Stimulated activated naive CD8-positive, alpha-beta T cell treated with anti-CD3 and anti-CD28 coated beads, Interleukin-15, amount 100 ng/mL, for 72 hours (primary cell): Measurements from ENCODE around the gene DNMT1.

Experiments used
- ATAC-seq: fragments of 150-1000 bp; cut with Tn5 transposase; 2 replicates; pipeline ENCODE4 v1.10.0; 2021; ENCODE audit warnings: mild to moderate bottlenecking, moderate library complexity
- DNase-seq, 2 donors: peaks; one replicate each; pipeline ENCODE4 v3.0.0; 2021 to 2022
- H3K27ac Mint-ChIP-seq, 2 donors: one replicate each; pipeline ENCODE4 v1.8.0; 2022; ENCODE audit warnings: mild to moderate bottlenecking in 2 of 2, mixed read lengths in 2 of 2, moderate library complexity in 2 of 2
- H3K27me3 Mint-ChIP-seq: one replicate; pipeline ENCODE4 v1.8.0; 2022; ENCODE audit warnings: mixed read lengths
- H3K4me1 Mint-ChIP-seq: one replicate; pipeline ENCODE4 v1.8.0; 2022; ENCODE audit warnings: mild to moderate bottlenecking, mixed read lengths
- H3K4me3 Mint-ChIP-seq, 2 donors: one replicate each; pipeline ENCODE4 v1.8.0; 2022; ENCODE audit warnings: mild to moderate bottlenecking in 2 of 2, mixed read lengths in 2 of 2, moderate library complexity in 1 of 2
- H3K9me3 Mint-ChIP-seq, 2 donors: one replicate each; pipeline ENCODE4 v1.8.0; 2022; ENCODE audit warnings: mixed read lengths in 2 of 2

DNMT1 gene

GRCh38 chr19:10124429-10124828 lies 70.3 kb downstream of the DNMT1 start:
- DNase-seq (no peak), ATAC-seq (no peak)
- H3K27me3 Mint-ChIP-seq, result no peaks in the 10 kb centered on the region
- peaks cover 7% of the 10 kb centered on the region for H3K4me1 Mint-ChIP-seq
- H3K9me3 Mint-ChIP-seq, result no peaks in the 10 kb centered on the region
- H3K4me3 Mint-ChIP-seq, result no peak overlapping the region
- H3K27ac Mint-ChIP-seq, result peak overlapping the region in 1 of 2 donors; percentile 48

- Mint-ChIP-seq H3K4me3 (no peak overlapping the region), H3K27me3 (no peaks in the 10 kb centered on the region), H3K4me1 (peaks cover 27% of the 10 kb centered on the region), H3K9me3 (no peaks in the 10 kb centered on the region), H3K27ac (no peak overlapping the region)
- DNase-seq (no peak), ATAC-seq (no peak)
Observed at GRCh38 chr19:10122045-10122444, 72.7 kb downstream of the DNMT1 start.

GRCh38 chr19:10120538-10121189 lies 74.1 kb downstream of the DNMT1 start:
- peaks cover 41% of the 10 kb centered on the region for H3K4me1 Mint-ChIP-seq
- peak overlapping the region in 1 of 2 donors; percentile 97 for H3K27ac Mint-ChIP-seq
- no peaks in the 10 kb centered on the region for H3K9me3 Mint-ChIP-seq
- ATAC-seq (no peak), DNase-seq (no peak)
- H3K27me3 Mint-ChIP-seq, result no peaks in the 10 kb centered on the region
- no peak overlapping the region for H3K4me3 Mint-ChIP-seq

- no peak for DNase-seq
- Mint-ChIP-seq H3K4me1 (peaks cover 55% of the 10 kb centered on the region), H3K27me3 (no peaks in the 10 kb centered on the region), H3K27ac (peak overlapping the region; percentile 84 to 97), H3K9me3 (no peaks in the 10 kb centered on the region), H3K4me3 (peak overlapping the region; percentile 95 to 99)
- no peak for ATAC-seq
Observed at GRCh38 chr19:10118960-10119359, 75.8 kb downstream of the DNMT1 start.

- no peaks in the 10 kb centered on the region for H3K9me3 Mint-ChIP-seq
- H3K27ac Mint-ChIP-seq, result peak overlapping the region in 1 of 2 donors; percentile 85
- H3K4me3 Mint-ChIP-seq, result no peak overlapping the region
Observed at GRCh38 chr19:10116866-10117616, 77.7 kb downstream of the DNMT1 start.

GRCh38 chr19:10116085-10116865 lies 78.5 kb downstream of the DNMT1 start:
- Mint-ChIP-seq H3K27ac (peak overlapping the region; percentile 28 to 93), H3K4me3 (peak overlapping the region in 1 of 2 donors; percentile 11), H3K9me3 (no peaks in the 10 kb centered on the region), H3K27me3 (no peaks in the 10 kb centered on the region), H3K4me1 (peaks cover 82% of the 10 kb centered on the region)
- ATAC-seq (no peak), DNase-seq (no peak)

More at GRCh38 chr19:10116866-10117616, 77.7 kb downstream of the DNMT1 start:
- ATAC-seq, result no peak
- DNase-seq, result no peak
- Mint-ChIP-seq H3K4me1 (peaks cover 74% of the 10 kb centered on the region), H3K27me3 (no peaks in the 10 kb centered on the region)

- Mint-ChIP-seq H3K9me3 (no peaks in the 10 kb centered on the region), H3K4me1 (peaks cover 89% of the 10 kb centered on the region), H3K4me3 (no peak overlapping the region), H3K27me3 (no peaks in the 10 kb centered on the region), H3K27ac (peak overlapping the region in 1 of 2 donors; percentile 93)
- ATAC-seq (no peak), DNase-seq (no peak)
Observed at GRCh38 chr19:10115392-10116084, 79.2 kb downstream of the DNMT1 start.

- no peak for ATAC-seq
- Mint-ChIP-seq H3K27me3 (no peaks in the 10 kb centered on the region), H3K27ac (peak overlapping the region in 1 of 2 donors; percentile 95), H3K9me3 (no peaks in the 10 kb centered on the region), H3K4me3 (no peak overlapping the region), H3K4me1 (peaks cover 93% of the 10 kb centered on the region)
- no peak for DNase-seq
Observed at GRCh38 chr19:10114651-10115391, 79.9 kb downstream of the DNMT1 start.

GRCh38 chr19:10113964-10114650 lies 80.6 kb downstream of the DNMT1 start:
- Mint-ChIP-seq H3K4me3 (peak overlapping the region in 1 of 2 donors; percentile 62), H3K4me1 (peaks cover 95% of the 10 kb centered on the region), H3K27me3 (no peaks in the 10 kb centered on the region), H3K27ac (peak overlapping the region in 1 of 2 donors; percentile 95), H3K9me3 (no peaks in the 10 kb centered on the region)
- ATAC-seq, result no peak
- DNase-seq, result no peak

- Mint-ChIP-seq H3K27me3 (no peaks in the 10 kb centered on the region), H3K4me3 (peak overlapping the region in 1 of 2 donors; percentile 62), H3K27ac (peak overlapping the region in 1 of 2 donors; percentile 84), H3K9me3 (no peaks in the 10 kb centered on the region), H3K4me1 (peaks cover 94% of the 10 kb centered on the region)
- ATAC-seq (no peak), DNase-seq (no peak)
Observed at GRCh38 chr19:10113592-10113963, 81.2 kb downstream of the DNMT1 start.

- Mint-ChIP-seq H3K9me3 (no peaks in the 10 kb centered on the region), H3K4me3 (peak overlapping the region; percentile 59 to 87), H3K4me1 (peaks cover 94% of the 10 kb centered on the region), H3K27me3 (no peaks in the 10 kb centered on the region), H3K27ac (peak overlapping the region; percentile 75 to 84)
- peak; percentile 60 to 66 for DNase-seq
- peak; percentile 55 for ATAC-seq
Observed at GRCh38 chr19:10112895-10113591, 81.7 kb downstream of the DNMT1 start.

GRCh38 chr19:10112037-10112761 lies 82.6 kb downstream of the DNMT1 start:
- no peaks in the 10 kb centered on the region for H3K27me3 Mint-ChIP-seq
- DNase-seq (peak; percentile 57 to 76), ATAC-seq (peak; percentile 73)
- H3K9me3 Mint-ChIP-seq, result no peaks in the 10 kb centered on the region
- peak overlapping the region; percentile 92 to 97 for H3K27ac Mint-ChIP-seq
- peaks cover 96% of the 10 kb centered on the region for H3K4me1 Mint-ChIP-seq
- H3K4me3 Mint-ChIP-seq, result peak overlapping the region; percentile 59 to 87

- Mint-ChIP-seq H3K27ac (peak within 1 kb of the TSS; percentile 92 to 97), H3K4me3 (peak within 1 kb of the TSS; percentile 59 to 87), H3K27me3 (no peaks in the 10 kb centered on the region), H3K9me3 (no peaks in the 10 kb centered on the region), H3K4me1 (peaks cover 94% of the 10 kb centered on the region)
- DNase-seq, result peak; percentile 52 to 65
- peak; percentile 38 for ATAC-seq
Observed at GRCh38 chr19:10111405-10111811, 83.3 kb downstream of the DNMT1 start, which contains the start of gene P2RY11. P2RY11 (plus strand) TSS chr19:10111693; CDS start chr19:10111722, 29 bp downstream.
